HG02588 (cell line): Measurements from ENCODE around the gene PLCL1.
"Not testable (repeated sequence)": the region's sequence is repeated elsewhere in the genome, so short reads cannot be mapped to it uniquely, and the experiment has no call there.

Experiments used
- ATAC-seq: cut with Tn5 transposase; IDR thresholded peaks from one replicate; pipeline ENCODE4 v1.9.1; 2021; ENCODE audit warnings: mild to moderate bottlenecking, moderate library complexity; ENCODE audit not compliant: unreplicated experiment

PLCL1 gene

GRCh38 chr2:198146346-198146940, 342.1 kb downstream of the PLCL1 start:
- no peak for ATAC-seq

- ATAC-seq, result no peak
These were observed 352.9 kb downstream of the PLCL1 start for GRCh38 chr2:198157314-198157713.

DNA sequence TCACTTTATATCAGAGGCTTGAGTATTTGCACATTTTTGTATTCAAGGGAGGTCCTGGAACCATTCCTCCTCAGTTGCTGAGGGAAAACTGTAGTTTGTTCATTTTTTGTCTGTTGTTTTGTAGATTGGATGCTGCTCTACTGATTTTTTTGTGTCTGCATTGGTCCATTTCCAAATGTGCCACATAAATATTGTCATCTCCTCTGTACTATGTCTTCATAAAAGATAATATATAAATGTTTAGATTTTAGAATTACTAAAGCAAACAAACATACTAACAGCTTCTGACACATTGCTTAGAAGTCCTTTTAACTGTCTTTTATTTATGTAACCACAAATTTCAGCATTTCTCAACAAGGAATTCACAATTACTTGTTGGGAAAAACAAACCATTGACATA, 356.8 kb downstream of the PLCL1 start:
- no peak for ATAC-seq

- no peak for ATAC-seq
These were observed 357.9 kb downstream of the PLCL1 start for GRCh38 chr2:198162276-198162675.

DNA sequence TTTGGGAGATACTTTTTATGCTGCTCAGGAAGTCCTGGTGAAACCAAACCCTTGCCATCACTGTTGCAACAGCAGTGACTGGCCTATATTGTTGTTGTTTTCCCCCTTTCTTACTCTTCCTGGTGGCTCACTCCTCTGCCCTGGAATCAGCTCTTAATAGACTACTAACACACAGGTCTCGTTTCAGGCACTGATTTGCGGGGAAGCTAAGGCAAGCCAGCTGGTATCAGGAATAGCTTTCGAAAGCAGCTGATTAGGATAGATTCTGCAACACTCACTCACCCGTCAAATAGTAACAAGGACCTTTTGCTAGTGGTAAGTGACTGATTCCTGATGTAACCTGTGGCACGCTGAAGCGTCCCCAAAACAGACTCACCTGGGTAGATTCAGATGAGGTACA, 360.4 kb downstream of the PLCL1 start:
- ATAC-seq, result no peak

DNA sequence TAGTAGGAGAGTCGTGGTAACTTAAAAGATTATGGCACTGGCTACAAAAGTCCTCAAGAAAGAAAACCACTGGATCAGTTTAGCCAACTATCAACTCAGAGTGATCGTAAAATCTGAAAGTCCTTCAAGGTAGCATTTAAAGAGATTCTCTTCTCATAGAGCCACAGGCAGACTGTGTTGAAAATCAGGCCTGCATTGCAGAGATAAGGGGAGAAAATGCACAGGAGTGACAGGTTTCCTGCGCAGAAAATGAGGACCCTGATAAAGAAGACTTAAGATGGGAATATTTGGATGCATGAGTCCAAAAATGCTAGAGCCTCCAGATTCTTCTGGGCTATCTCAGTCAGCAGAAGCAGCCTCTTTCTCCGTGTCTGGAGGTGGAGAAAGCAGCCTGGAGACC, 360.9 kb downstream of the PLCL1 start:
- no peak for ATAC-seq

GRCh38 chr2:198167346-198167745, 363.0 kb downstream of the PLCL1 start:
- no peak for ATAC-seq

GRCh38 chr2:198168651-198169050, 364.3 kb downstream of the PLCL1 start:
- ATAC-seq, result no peak

- no peak for ATAC-seq
These were observed 368.8 kb downstream of the PLCL1 start for GRCh38 chr2:198173242-198173641.

DNA sequence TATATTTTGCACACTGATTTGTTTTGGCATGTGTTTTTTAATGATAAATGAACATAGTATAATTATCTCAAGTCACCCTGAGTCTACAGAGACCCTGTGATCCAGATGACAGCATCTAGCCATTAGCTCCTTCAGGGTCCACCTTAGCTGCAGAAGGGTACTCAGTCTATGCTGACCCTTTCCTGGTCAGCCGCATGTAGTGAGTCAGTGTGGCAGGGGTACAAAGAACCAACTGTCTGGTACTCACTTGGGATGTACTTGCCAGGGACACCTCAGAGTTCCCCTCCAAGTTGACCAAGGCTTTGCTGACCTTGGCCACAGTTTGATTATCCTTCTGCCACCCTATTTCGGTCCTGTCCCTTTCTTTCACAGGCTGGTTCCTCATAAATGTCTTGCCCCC, 369.5 kb downstream of the PLCL1 start:
- ATAC-seq, result no peak

DNA sequence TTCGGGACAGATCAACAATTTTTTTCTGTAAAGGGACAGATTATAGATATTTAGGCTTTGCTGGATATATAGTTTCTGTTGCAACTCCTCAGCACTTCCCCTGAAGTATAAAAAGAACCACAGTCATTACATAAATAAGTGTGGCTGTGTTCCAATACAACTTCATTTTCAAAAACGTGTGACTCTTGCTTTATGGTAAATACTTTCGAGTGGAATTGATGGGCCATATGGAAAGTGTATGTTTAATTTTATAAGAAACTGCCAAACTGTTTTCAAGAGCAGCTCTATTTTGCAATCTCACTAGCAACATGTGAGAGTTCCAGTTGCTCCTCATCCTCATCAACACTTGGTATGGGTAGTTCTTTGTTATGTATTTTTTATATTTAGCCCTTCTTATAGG, 370.9 kb downstream of the PLCL1 start:
- ATAC-seq, result no peak

- ATAC-seq, result no peak
These were observed 372.6 kb downstream of the PLCL1 start for GRCh38 chr2:198177040-198177439.

GRCh38 chr2:198178766-198179165, 374.4 kb downstream of the PLCL1 start:
- ATAC-seq, result no peak

DNA sequence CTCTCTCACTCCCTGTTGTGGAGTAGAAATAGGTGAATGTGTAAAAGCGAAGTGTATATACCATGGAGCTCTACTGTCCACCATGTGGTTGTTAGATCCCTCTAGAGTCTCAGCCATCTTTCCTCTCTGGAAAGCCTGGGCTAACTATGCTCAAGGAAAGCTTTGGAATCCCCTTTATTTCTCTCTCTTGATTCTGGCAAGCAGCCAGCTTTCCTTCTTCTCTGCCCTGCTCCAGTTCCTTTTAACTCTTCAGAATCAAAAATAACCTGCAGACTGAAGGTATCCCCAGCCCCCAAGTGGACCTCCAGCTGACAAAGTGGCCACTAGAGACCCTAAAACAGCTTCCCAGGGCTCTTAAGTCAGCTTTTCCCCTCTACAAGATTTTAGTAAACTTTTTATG, 381.9 kb downstream of the PLCL1 start:
- no peak for ATAC-seq

GRCh38 chr2:198187841-198188240, 383.4 kb downstream of the PLCL1 start:
- no peak for ATAC-seq

GRCh38 chr2:198188982-198189381, 384.6 kb downstream of the PLCL1 start:
- ATAC-seq, result no peak

- no peak for ATAC-seq
These were observed 387.3 kb downstream of the PLCL1 start for GRCh38 chr2:198191651-198192050.

- ATAC-seq, result not testable (repeated sequence)
These were observed 392.2 kb downstream of the PLCL1 start for GRCh38 chr2:198196556-198196955.
